Body of pancreas (tissue), 4 donors: Measurements from ENCODE around the gene SLC6A17. TPM values are rescaled to one million over a fixed set of nuclear protein-coding genes. Genes with fewer than 3 reads are reported as not detected.

ENCODE experiments used
- ATAC-seq: fragments of 150-250 bp; one replicate; pipeline ENCODE4 v1.9.1; 2016
- DNase-seq, 4 donors: peaks; one replicate each; pipeline ENCODE4 v3.0.0-alpha.2; 2019
- H3K27ac ChIP-seq, 4 donors: fragments of 200-600 bp; sonication (generic); 1 replicate in 3 of 4; 2 replicates in 1 of 4; pipeline versions ENCODE4 v1.5.1 to v1.6.1; 2016 to 2019; ENCODE audit warnings: mild to moderate bottlenecking in 1 of 4, mixed read lengths in 1 of 4, moderate library complexity in 1 of 4
- H3K27me3 ChIP-seq, 2 donors: fragments of 200-600 bp; sonication (generic); one replicate each; pipeline ENCODE4 v1.6.0; 2016; ENCODE audit warnings: mild to moderate bottlenecking in 1 of 2
- H3K36me3 ChIP-seq, 2 donors: fragments of 200-600 bp; sonication (generic); replicated peaks in 1 of 2; 2 replicates each; pipeline ENCODE4 v1.5.1; 2016; ENCODE audit warnings: low read depth in 2 of 2; ENCODE audit not compliant: insufficient read depth in 1 of 2
- H3K4me1 ChIP-seq: fragments of 200-600 bp; sonication (generic); one replicate; pipeline ENCODE4 v1.6.0; 2016
- H3K4me3 ChIP-seq, 2 donors: fragments of 200-600 bp; sonication (generic); 1 replicate in 1 of 2; 2 replicates in 1 of 2; pipeline ENCODE4 v1.5.1; 2016 to 2019
- H3K9me3 ChIP-seq, 3 donors: fragments of 200-600 bp; sonication (generic); 1 replicate in 2 of 3; 2 replicates in 1 of 3; pipeline ENCODE4 v1.5.1; 2016
- CTCF ChIP-seq, 7 experiments: fragments of 450-650 bp in 4 of 7; fragments of 200-600 bp in 3 of 7; sonication (generic) in 3 of 7; IDR thresholded peaks; one replicate each; pipeline ENCODE4 v1.5.1; 2016 to 2019; ENCODE audit warnings: antibody characterized with exemption in 7 of 7
- POLR2A ChIP-seq, 3 donors: fragments of 450-650 bp; IDR thresholded peaks; one replicate each; pipeline ENCODE4 v1.6.1; 2016; ENCODE audit warnings: antibody characterized with exemption in 3 of 3, mild to moderate bottlenecking in 2 of 3
- WGBS, 2 donors: methylation state at CpG; one replicate each; pipeline ENCODE4 v1.1.5; 2017; 5-methylcytosine and 5-hydroxymethylcytosine counted together
- intact Hi-C: fragments of 100-400 bp; cut with DNase I; formaldehyde crosslinking; loops from one replicate; pipeline ENCODE4 v1.15.1; 2023
- total RNA-seq, 2 donors: library from RNA; depleted of rRNA; stranded (reverse); fragments of >200 nt; gene quantifications; one replicate each; pipeline ENCODE4 v1.1.0, GENCODE V29; 2016

SLC6A17 gene
- total RNA-seq, 2 donors from 2014 or later: 0.52 to 0.99 TPM

GRCh38 chr1:110198746-110199145 lies 48.5 kb downstream of the SLC6A17 start:
- peaks cover 10% of the 10 kb centered on the region for H3K4me1 ChIP-seq
- no peaks in the 10 kb centered on the region for H3K36me3 ChIP-seq
- H3K27me3 ChIP-seq: no peaks in the 10 kb centered on the region
- H3K9me3 ChIP-seq: no peaks in the 10 kb centered on the region
- WGBS, 2 donors: 71 to 79% methylated on average over 2 of the region's 2 CpGs
- TF ChIP-seq POLR2A (IDR thresholded peaks at IDR 0.05): no peak
- H3K27ac ChIP-seq: no peak overlapping the region
- intact Hi-C loops: loop anchor here (5.0 kb wide), 1 partner anchor 264 kb away; no protein-coding TSS in a partner anchor
- no peak overlapping the region for H3K4me3 ChIP-seq
- ATAC-seq (no peak), DNase-seq (no peak)

- Histone ChIP-seq H3K27ac (no peak overlapping the region), H3K9me3 (no peaks in the 10 kb centered on the region), H3K4me3 (no peak overlapping the region), H3K27me3 (no peaks in the 10 kb centered on the region), H3K4me1 (peaks cover 12% of the 10 kb centered on the region), H3K36me3 (no peaks in the 10 kb centered on the region)
- ATAC-seq: no peak
- intact Hi-C loops: no loop called here
- no peak for TF ChIP-seq POLR2A (IDR thresholded peaks at IDR 0.05)
- no peak for TF ChIP-seq CTCF (IDR thresholded peaks at IDR 0.05)
- 18 to 31% methylated on average over 2 of the region's 2 CpGs for WGBS, 2 donors
- DNase-seq: no peak
Measured at GRCh38 chr1:110200190-110200589, 49.9 kb downstream of the SLC6A17 start.

- no peaks in the 10 kb centered on the region for H3K36me3 ChIP-seq
- 76 to 77% methylated on average over 14 of the region's 14 CpGs for WGBS, 2 donors
- H3K27ac ChIP-seq: no peak overlapping the region
- H3K9me3 ChIP-seq: no peaks in the 10 kb centered on the region
- no peak for ATAC-seq
- H3K27me3 ChIP-seq: no peaks in the 10 kb centered on the region
- DNase-seq: no peak
- H3K4me1 ChIP-seq: peaks cover 12% of the 10 kb centered on the region
- no peak for TF ChIP-seq CTCF (IDR thresholded peaks at IDR 0.05)
- TF ChIP-seq POLR2A (IDR thresholded peaks at IDR 0.05): no peak
- intact Hi-C loops: no loop called here
- no peak overlapping the region for H3K4me3 ChIP-seq
Measured at GRCh38 chr1:110200666-110201065, 50.4 kb downstream of the SLC6A17 start.

- WGBS, 2 donors: 68 to 75% methylated on average over 10 of the region's 10 CpGs
- Histone ChIP-seq H3K4me3 (no peak overlapping the region), H3K9me3 (no peaks in the 10 kb centered on the region), H3K4me1 (peaks cover 12% of the 10 kb centered on the region), H3K27me3 (no peaks in the 10 kb centered on the region), H3K27ac (no peak overlapping the region), H3K36me3 (no peaks in the 10 kb centered on the region)
- DNase-seq: no peak
- no peak for ATAC-seq
- intact Hi-C loops: no loop called here
- TF ChIP-seq POLR2A (IDR thresholded peaks at IDR 0.05): no peak
- TF ChIP-seq CTCF (IDR thresholded peaks at IDR 0.05): no peak
Measured at GRCh38 chr1:110201157-110201825, 51.0 kb downstream of the SLC6A17 start.

- Histone ChIP-seq H3K4me3 (no peak overlapping the region), H3K9me3 (no peaks in the 10 kb centered on the region), H3K4me1 (peaks cover 16% of the 10 kb centered on the region), H3K27me3 (no peaks in the 10 kb centered on the region), H3K36me3 (no peaks in the 10 kb centered on the region), H3K27ac (peak overlapping the region in 3 of 4 donors; percentile 4 to 51 (median 48))
- DNase-seq (peak; percentile 67 to 75 (median 72)), ATAC-seq (peak; percentile 69)
- intact Hi-C loops: no loop called here
- WGBS, 2 donors: 28 to 30% methylated on average over 6 of the region's 6 CpGs
- TF ChIP-seq POLR2A (IDR thresholded peaks at IDR 0.05): no peak
- peak; percentile 83 to 92 (median 86) for TF ChIP-seq CTCF (IDR thresholded peaks at IDR 0.05)
Measured at GRCh38 chr1:110203021-110203661, 52.8 kb downstream of the SLC6A17 start.
